IPS-18c (cell line): Measurements from ENCODE around the gene KAT5.
"Not testable (repeated sequence)": the region's sequence is repeated elsewhere in the genome, so short reads cannot be mapped to it uniquely, and the experiment has no call there.

Source experiments
- H3K4me3 ChIP-seq: 2 replicates; pipeline ENCODE4 v1.7.0; 2013; ENCODE audit warnings: low read depth, mild to moderate bottlenecking, low read length, moderate library complexity; ENCODE audit not compliant: insufficient read depth
- H3K9me3 ChIP-seq: one replicate; pipeline ENCODE4 v1.6.1; 2013; ENCODE audit warnings: mild to moderate bottlenecking, low read length, moderate library complexity; ENCODE audit not compliant: control insufficient read depth, insufficient read depth

The KAT5 gene

DNA sequence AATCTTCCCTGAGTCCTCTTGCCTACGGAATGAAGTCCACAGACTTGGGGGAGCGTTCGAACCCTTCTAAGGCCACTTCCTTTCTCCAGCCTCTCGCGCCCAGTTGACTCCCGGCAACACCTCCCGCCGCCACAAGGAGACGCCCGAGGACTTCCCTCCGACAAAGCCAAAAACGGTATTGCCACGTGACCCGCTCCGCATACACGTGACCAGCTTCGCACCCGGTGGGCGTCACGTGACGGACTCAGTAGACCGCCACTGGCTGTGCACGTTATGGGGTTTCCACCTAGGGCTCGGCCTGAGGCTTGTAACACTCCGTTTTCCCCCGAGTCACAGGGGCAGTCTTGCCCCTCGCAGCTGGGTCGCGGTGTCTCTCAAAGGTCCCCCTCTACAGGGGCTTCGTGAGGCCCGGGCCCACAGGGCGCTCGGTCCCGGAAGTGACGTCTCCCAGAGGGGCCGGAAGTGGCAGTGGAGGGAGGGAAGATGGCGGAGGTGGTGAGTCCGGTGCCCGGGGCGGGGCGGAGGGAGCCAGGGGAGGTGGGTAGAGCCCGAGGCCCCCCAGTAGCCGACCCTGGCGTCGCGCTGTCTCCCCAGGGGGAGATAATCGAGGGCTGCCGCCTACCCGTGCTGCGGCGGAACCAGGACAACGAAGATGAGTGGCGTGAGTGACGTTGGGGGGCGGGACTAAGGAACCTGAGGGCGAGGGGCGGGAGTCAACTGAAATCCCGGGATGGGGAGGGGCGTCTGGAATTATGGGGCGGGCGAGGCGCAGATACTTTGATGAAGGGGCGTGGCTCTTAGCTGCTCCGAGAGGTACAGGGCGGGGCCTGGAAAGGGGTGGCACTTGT lies at the start of gene KAT5:
KAT5 (plus strand) TSS at position 468 of the 848 bp plus-strand sequence; CDS start at position 484, 16 bp downstream.
- peak within 1 kb of the TSS; percentile 57 for H3K4me3 ChIP-seq
- H3K9me3 ChIP-seq: no peaks in the 10 kb centered on the region

DNA sequence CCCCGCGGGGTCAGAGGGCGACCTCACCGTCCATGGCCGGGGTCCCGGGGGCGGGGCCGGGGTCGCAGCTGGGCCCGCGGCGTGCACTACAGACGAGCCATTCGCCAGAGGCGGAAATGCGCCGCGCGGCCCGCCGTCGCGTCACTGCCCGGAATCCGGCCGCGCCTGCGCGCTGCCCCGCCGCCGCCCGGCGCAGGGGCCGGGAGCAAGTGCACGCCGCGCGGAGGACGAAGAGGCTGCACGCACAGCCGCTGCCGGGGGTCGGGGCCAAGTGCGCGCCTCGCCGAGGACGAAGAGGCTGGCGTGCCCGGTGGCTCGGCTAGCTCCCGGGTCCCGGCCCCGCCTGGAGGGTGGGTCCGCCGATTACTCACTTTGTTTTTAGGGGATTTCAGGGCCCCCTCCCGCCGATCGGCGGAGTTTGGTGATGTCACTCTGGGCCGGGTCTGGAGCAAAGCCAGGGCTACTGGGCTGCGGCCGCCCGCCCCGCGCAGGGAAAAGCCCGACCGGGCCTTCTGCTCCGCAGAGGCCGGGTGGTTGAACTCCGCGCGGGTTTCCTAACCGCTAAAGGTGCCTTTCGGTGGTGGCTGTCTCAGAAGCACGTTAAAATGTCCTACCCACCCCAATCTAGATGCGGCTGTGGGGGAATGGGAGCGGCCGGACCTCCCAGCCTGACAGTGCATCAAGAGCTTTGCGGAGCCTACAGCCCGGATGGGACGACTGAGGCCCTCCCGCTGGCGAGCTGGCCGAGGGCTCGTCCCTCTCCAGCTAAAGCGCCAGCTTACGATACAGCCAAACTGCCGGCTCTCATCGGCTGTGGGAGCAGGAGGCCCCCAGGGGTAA lies 49.0 kb upstream of the KAT5 start, which contains the start of gene RELA:
RELA (minus strand) TSS at position 118 of the 840 bp plus-strand sequence; CDS start at position 34, 84 bp downstream.
- H3K4me3 ChIP-seq: peak within 1 kb of the TSS; percentile 92
- no peaks in the 10 kb centered on the region for H3K9me3 ChIP-seq

DNA sequence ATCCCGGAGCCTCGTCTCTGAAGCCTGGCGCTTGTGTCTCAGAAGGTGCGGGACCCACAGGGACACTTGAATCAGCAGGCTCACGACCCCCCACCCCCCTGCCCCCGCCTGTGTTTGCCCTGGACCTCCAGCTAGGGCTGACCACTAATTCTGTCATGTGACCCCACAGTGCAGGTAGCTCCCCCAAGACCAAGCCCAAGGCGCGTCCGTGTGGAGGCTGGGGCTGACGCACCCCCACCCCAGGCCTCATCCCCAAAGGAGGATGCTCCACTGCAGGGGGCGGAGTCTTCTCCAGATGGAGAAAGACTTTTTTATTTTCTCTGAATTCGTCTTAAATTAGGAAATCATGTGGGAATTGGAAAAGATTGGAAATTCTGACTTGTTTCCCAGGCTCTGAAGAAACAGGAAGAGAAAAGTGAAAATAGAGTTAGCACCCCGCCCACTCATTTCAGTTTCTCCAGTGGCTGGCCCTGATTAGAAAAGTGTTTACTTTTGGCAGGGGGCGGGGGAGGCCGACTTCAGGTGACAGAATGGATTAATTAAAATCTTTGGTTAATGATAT lies 48.3 kb upstream of the KAT5 start:
- Histone ChIP-seq H3K9me3 (no peaks in the 10 kb centered on the region), H3K4me3 (peak overlapping the region; percentile 92)

DNA sequence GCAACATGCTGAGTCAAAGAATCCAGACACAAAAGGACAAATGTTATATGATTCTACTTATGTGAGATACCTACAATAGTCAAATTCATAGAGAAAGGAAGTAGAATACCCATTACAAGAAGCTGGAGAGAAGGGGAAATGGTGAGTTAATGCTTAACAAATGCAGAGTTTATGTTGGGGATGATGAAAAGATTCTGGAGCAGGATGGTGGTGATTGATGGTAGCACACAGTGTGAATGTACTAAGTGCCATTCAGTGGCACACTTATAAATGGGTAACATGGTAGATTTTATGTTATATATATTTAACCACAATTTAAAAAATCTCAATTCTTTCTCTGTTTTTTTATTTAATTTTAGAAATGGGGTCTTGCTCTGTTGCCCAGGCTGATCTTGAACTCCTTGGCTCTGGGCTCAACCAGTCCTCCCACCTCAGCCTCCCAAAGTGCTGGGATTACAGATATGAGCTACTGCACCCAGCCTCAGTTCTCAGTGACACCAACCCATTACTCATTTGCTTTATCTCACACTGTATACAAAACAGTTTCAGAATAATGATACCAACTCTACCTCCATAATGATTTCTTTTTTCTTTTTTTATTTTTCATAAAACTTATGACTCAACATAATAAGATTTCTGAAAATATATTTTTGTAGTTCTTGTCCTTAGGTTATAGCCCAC lies 39.7 kb upstream of the KAT5 start:
- Histone ChIP-seq H3K9me3 (no peaks in the 10 kb centered on the region), H3K4me3 (no peak overlapping the region)

DNA sequence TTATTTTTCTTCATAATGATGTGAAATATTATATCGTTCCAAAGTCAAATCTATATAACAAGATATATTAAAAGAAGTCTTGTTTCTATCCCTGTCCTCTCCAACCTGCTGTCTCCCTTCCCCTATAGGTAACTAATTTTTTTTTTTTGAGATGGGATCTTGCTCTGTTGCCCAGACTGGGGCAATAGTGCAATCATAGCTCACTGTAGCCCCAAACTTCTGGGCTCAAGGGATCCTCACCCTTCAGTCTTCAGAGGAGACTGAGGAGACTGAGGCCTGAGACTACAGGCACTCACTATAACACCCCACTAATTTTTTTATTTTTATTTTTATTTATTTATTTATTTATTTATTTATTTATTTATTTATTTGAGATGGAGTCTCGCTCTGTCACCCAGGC lies 39.1 kb upstream of the KAT5 start:
- no peak overlapping the region for H3K4me3 ChIP-seq

DNA sequence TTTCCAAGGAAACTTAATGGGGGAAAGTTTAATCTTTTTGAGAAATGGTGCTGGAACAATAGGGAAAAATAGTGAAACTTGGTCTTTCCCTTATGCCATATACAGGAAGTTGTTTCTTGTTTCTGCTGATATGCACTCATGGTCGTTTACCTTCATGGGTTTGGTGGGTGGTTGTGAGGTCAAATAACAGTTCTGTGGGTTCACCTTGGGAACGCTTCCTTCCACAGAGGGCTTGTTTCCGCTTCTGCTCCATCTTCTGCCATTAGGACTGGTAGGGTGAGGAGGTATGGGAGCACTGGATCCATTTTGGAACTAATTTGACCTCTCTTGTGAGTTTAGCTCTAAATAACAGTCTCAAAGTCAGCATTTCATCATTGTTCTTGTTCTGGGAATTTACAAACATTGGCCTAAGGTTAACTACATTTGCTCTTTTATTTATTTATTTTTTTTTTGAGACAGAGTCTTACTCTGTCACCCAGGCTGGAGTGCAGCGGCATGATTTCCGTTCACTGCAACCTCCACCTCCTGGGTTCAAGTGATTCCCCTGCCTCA lies 31.8 kb upstream of the KAT5 start:
- Histone ChIP-seq H3K9me3 (no peaks in the 10 kb centered on the region), H3K4me3 (no peak overlapping the region)

More for the DNA sequence above, 39.1 kb upstream of the KAT5 start:
- H3K9me3 ChIP-seq: no peaks in the 10 kb centered on the region

DNA sequence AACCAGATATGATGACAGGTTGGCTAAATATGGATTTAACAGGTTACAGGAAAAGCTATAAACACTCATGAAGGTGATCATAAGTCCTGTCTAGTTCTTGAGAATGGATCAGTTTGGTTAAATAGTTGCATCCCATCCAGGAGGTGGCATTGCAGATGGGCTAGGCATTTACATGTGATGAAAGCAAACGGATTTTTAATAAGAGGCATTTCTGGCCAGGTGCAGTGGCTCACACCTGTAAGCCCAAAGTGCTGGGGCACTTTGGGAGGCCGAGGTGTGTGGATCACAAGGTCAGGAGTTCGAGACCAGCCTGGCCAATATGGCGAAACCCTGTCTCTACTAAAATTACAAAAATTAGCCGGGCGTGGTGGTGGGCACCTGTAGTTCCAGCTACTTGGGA lies 28.6 kb upstream of the KAT5 start:
- H3K4me3 ChIP-seq, H3K9me3 ChIP-seq: not testable (repeated sequence)

DNA sequence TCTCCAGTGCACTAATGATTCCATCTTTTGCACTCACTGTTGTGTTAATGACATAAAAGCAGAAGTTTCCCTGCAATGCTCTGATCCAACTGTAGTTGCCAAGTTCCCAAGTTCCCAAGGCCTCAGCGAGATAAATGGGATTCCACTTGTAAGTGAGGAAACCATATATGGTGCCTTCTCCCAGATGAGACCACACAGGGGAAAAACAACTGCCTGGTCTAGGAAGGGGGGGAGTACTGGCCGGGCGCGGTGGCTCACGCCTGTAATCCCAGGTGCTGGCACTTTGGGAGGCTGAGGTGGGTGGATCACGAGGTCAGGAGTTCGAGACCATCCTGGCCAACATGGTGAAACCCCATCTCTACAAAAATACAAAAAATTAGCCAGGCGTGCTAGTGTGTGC lies 26.1 kb upstream of the KAT5 start:
- no peak overlapping the region for H3K4me3 ChIP-seq
- no peaks in the 10 kb centered on the region for H3K9me3 ChIP-seq

DNA sequence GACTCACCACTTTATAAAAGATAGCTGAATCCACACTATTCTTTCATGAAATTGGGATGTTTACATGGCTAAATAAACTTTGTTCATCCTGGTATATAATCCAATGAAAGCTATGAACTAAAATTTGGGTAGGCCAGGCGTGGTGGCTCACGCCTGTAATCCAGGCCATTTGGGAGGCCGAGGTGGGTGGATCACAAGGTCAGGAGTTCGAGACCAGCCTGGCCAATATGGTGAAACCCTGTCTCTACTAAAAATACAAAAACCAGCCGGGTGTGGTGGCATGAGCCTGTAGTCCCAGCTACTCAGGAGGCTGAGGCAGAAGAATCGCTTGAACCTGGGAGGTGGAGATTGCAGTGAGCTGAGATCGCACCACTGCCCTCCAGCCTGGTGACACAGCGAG lies 20.2 kb upstream of the KAT5 start:
- H3K9me3 ChIP-seq, H3K4me3 ChIP-seq: not testable (repeated sequence)

DNA sequence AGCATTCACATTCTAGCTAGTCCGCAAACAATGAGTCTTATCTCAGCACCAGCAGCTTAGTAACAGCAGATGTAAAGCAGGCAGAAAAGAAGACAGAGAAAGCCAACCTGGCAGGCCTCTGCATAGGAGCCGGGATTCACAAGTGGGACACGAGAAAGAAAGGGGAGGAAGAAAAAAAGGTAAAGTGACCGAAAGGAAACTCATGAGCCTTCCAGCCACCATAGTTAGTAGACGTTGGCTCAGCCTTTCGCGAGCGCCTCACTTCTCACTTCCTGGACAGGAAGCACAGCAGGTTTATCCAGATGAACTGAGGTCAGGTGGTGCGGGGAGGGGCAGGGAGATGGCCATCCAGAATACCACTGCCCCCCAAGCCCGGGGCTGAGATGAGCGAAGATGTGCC lies 19.7 kb upstream of the KAT5 start:
- no peaks in the 10 kb centered on the region for H3K9me3 ChIP-seq
- no peak overlapping the region for H3K4me3 ChIP-seq

DNA sequence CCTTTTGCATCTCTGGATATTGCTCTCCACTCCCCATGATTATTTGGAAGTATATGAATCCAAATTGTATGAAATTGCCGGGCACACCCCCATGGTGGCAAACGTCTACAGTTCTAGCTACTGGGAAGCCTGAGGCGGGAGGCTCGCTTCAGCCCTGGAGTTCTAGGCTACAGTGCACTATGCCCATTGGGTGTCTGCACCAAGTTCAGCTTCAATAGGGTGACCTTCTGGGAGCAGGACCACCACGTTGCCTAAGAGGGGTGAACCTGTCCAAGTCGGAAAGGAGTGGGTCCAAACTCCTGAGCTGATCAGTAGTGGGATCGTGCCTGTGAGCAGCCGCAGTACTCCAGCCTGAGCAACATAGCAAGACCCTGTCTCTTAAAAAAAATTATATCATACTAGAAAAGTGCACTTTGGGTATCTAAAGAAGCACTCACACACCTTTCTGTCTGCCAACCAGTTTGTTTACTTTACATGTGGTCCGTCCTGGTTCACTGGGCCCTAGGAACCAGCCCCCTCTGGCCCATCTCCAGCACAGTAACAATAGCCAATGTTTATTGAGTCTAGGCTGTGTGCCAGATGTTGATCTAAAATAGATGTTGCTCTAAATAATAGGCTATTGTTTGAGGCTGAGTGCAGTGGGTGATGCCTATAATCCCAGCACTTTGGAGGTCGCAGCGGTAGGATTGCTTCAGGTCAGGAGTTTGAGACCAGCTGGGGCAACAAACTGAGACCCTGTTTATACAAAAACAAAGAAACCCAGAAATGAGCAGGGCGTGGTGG lies 16.4 kb upstream of the KAT5 start:
- Histone ChIP-seq H3K4me3 (no peak overlapping the region), H3K9me3 (no peaks in the 10 kb centered on the region)

DNA sequence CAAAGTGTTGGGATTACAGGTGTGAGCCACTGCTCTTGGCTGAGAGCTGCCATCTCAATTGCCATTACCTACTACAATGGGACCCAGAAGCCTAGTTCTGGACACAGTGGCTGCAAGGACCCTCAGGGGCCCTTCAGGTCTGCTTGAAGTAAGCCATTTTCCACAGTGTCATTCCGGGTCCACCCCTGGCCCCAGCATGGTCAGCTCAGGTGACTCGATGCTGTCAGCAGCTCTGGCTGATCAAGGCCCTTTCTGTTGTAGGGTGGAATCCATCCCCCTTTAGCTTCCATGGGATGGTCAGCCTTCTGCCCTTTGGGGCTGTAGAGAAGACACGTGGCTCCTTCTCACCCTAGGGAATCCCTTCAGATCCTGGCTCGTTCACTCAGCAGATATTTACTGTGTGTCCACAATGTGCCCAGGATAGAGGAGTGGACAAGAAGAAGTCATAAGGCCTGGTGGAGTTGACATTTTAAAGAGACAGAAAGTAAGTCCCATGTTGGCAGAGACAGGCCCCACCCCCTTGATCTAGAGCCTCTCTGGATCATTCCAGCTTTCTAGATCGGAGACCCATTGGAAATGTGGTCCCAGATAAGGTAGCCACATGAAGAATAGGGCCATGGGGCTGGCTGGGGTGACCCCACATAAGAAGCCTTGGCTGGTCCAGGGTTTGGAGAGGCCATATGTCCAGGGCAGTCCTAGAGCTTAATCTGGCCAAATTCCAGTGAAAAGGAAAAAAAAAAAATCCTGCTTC lies 15.1 kb upstream of the KAT5 start:
- Histone ChIP-seq H3K9me3 (no peaks in the 10 kb centered on the region), H3K4me3 (no peak overlapping the region)

DNA sequence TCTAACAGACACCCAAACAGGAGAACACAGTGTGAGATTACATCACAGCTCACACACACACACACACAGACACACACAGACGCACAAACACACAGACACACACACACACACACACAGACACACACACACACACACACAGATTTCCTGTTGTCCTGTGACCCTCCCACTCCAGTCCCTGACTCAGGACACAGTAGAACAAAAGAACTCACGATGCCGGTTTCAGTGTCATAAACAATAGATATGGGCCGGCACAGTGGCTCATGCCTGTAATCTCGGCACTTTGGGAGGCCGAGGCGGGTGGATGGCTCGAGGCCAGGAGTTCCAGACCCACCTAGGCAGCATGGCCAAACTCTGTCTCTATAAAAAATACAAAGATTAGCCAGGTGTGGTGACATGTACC lies 13.8 kb upstream of the KAT5 start:
- Histone ChIP-seq H3K9me3 (no peaks in the 10 kb centered on the region), H3K4me3 (no peak overlapping the region)

DNA sequence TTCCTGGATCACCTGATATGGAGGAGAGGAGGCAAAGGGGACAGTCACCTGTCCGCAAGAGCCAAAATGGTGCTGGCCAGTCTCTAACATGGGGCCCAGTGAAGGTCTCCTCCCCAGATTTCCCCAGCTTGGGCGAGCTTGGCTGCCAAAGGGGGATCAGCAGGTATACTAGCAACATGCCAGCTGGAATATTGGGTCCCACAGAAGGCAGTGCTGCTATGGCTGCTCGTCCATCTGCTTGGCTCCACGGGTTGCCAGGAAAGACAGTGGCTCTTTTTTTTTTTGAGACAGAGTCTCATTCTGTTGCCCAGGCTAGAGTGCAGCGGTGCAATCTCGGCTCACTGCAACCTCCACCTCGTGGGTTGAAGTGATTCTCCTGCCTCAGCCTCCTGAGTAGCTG lies 12.7 kb upstream of the KAT5 start:
- Histone ChIP-seq H3K4me3 (no peak overlapping the region), H3K9me3 (no peaks in the 10 kb centered on the region)

DNA sequence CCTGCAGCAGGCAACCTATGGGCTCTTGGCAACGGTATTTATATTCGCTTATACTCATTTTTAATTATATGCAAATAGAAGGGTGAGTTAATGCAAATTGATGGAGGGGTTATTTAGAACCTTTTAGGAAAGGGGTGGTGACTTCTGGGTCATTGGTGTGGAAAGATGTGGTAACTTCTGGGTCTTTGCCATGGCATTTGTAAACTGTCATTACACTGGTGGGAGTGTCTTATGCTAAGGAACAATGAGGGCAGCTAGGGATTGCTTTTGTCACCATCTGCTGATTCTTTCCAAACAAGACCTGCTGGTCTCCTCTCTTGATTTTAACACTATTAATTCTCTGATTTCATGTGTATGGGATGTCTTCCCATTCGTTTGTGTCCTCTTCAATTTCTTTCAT lies 11.7 kb upstream of the KAT5 start:
- Histone ChIP-seq H3K9me3 (no peaks in the 10 kb centered on the region), H3K4me3 (no peak overlapping the region)

DNA sequence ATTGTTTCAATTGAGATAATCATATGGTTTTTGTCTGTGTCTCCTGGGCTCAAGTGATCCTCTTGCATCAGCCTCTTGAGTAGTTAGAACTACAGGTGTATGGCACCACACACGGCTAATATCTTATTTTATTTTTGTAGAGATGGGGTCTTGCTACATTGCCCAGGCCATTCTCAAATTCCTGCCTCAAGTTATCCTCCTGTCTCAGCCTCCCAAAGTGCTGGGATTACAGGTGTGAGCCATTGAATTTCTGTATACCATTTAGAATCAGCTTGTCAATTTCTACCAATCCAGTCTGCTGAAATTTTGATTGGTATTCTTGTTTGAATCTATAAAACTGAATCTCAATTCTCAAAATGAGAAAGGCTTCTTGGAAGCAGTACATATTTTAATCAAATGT lies 10.4 kb upstream of the KAT5 start:
- H3K4me3 ChIP-seq: no peak overlapping the region
- H3K9me3 ChIP-seq: no peaks in the 10 kb centered on the region
